ENCODE measurements around the gene SNORC.

SNORC gene

GRCh38 chr2:232926431-232926939 lies 56.4 kb downstream of the SNORC start:
- Mint-ChIP-seq H3K36me3 (no peaks in the 10 kb centered on the region), H3K27me3 (peaks cover 21% of the 10 kb centered on the region), H3K27ac (no peak overlapping the region), H3K4me1 (peaks cover 3% of the 10 kb centered on the region), H3K9me3 (no peaks in the 10 kb centered on the region), H3K4me3 (peak overlapping the region; percentile 70)
- ATAC-seq (ENCODE audit: low read depth) (no peak), DNase-seq (ENCODE audit: low spot score in 2 of 2) (no peak)

GRCh38 chr2:232927032-232927792 lies 57.1 kb downstream of the SNORC start:
- no peak for ATAC-seq (ENCODE audit: low read depth)
- DNase-seq (ENCODE audit: low spot score in 2 of 2) = no peak
- peaks cover 17% of the 10 kb centered on the region for H3K27me3 Mint-ChIP-seq
- H3K4me3 Mint-ChIP-seq = peak overlapping the region; percentile 70
- H3K27ac Mint-ChIP-seq = no peak overlapping the region
- no peaks in the 10 kb centered on the region for H3K9me3 Mint-ChIP-seq
- peaks cover 3% of the 10 kb centered on the region for H3K4me1 Mint-ChIP-seq
- no peaks in the 10 kb centered on the region for H3K36me3 Mint-ChIP-seq

GRCh38 chr2:232927793-232928550 lies 57.9 kb downstream of the SNORC start:
- Mint-ChIP-seq H3K9me3 (no peaks in the 10 kb centered on the region), H3K27me3 (peaks cover 17% of the 10 kb centered on the region), H3K4me1 (peaks cover 3% of the 10 kb centered on the region), H3K36me3 (no peaks in the 10 kb centered on the region), H3K27ac (no peak overlapping the region), H3K4me3 (peak overlapping the region; percentile 50)
- no peak for DNase-seq (ENCODE audit: low spot score in 2 of 2)
- peak; percentile 42 for ATAC-seq (ENCODE audit: low read depth)

Measured in memory B cell (primary cell).